GM23338 (cell line): Measurements from ENCODE around the gene SLAMF9. TPM values are rescaled to one million over a fixed set of nuclear protein-coding genes. Genes with fewer than 3 reads are reported as not detected.

Experiments
- ATAC-seq: fragments of 200-7000 bp; cut with Tn5 transposase; 3 replicates; pipeline ENCODE4 v1.9.1; 2020
- DNase-seq: peaks from one replicate; pipeline ENCODE4 v3.0.0-alpha.2; 2015; ENCODE audit warnings: low spot score
- H2AFZ ChIP-seq: fragments of 200-600 bp; sonication (generic); 2 replicates; pipeline ENCODE4 v1.8.0; 2016; ENCODE audit warnings: antibody characterized with exemption, mild to moderate bottlenecking, moderate library complexity
- H3F3A ChIP-seq: fragments of 200-600 bp; sonication (generic); replicated peaks from 2 replicates; pipeline ENCODE4 v1.8.0; 2017; ENCODE audit warnings: antibody characterized with exemption, mixed run types, low read depth
- H3K27ac ChIP-seq: fragments of 200-600 bp; sonication (generic); 2 replicates; pipeline ENCODE4 v1.6.1; 2016; ENCODE audit warnings: low read depth
- H3K27me3 ChIP-seq: fragments of 200-600 bp; sonication (generic); 2 replicates; pipeline ENCODE4 v1.8.0; 2016; ENCODE audit warnings: mild to moderate bottlenecking, mixed run types, moderate library complexity; ENCODE audit not compliant: insufficient read depth
- H3K36me3 ChIP-seq: fragments of 200-600 bp; sonication (generic); 2 replicates; pipeline ENCODE4 v1.8.0; 2016; ENCODE audit warnings: mild to moderate bottlenecking; ENCODE audit not compliant: insufficient read depth
- H3K4me1 ChIP-seq: fragments of 200-600 bp; sonication (generic); 2 replicates; pipeline ENCODE4 v1.8.0; 2016; ENCODE audit warnings: mild to moderate bottlenecking, moderate library complexity; ENCODE audit not compliant: insufficient read depth
- H3K4me2 ChIP-seq: fragments of 200-600 bp; sonication (generic); 2 replicates; pipeline ENCODE4 v1.7.1; 2017; ENCODE audit warnings: mixed run types
- H3K4me3 ChIP-seq: fragments of 200-600 bp; sonication (generic); 2 replicates; pipeline ENCODE4 v1.6.1; 2016; ENCODE audit warnings: mixed run types
- H3K79me2 ChIP-seq: fragments of 200-600 bp; sonication (generic); replicated peaks from 2 replicates; pipeline ENCODE4 v1.8.0; 2017; ENCODE audit warnings: mild to moderate bottlenecking; ENCODE audit not compliant: insufficient read depth
- H3K9me2 ChIP-seq: fragments of 200-600 bp; sonication (generic); 2 replicates; pipeline ENCODE4 v1.8.0; 2017; ENCODE audit not compliant: insufficient read depth
- H4K20me1 ChIP-seq: fragments of 200-600 bp; sonication (generic); replicated peaks from 2 replicates; pipeline ENCODE4 v1.8.0; 2017; ENCODE audit warnings: mild to moderate bottlenecking; ENCODE audit not compliant: insufficient read depth
- H3K27ac Mint-ChIP-seq: 2 replicates; pipeline ENCODE4 v1.8.0; 2020; ENCODE audit warnings: inconsistent platforms, mild to moderate bottlenecking, moderate library complexity, mixed read lengths
- H3K27me3 Mint-ChIP-seq: 3 replicates; pipeline ENCODE4 v1.8.0; 2022; ENCODE audit warnings: low read depth, mild to moderate bottlenecking, moderate library complexity, mixed read lengths, inconsistent platforms; ENCODE audit not compliant: insufficient read depth, poor library complexity
- H3K36me3 Mint-ChIP-seq: 3 replicates; pipeline ENCODE4 v1.8.0; 2021; ENCODE audit warnings: low read depth, mild to moderate bottlenecking, inconsistent platforms, moderate library complexity, mixed read lengths
- H3K4me1 Mint-ChIP-seq: 3 replicates; pipeline ENCODE4 v1.8.0; 2020; ENCODE audit warnings: mild to moderate bottlenecking, inconsistent platforms, mixed read lengths
- H3K4me3 Mint-ChIP-seq: 3 replicates; pipeline ENCODE4 v1.8.0; 2021; ENCODE audit warnings: moderate library complexity, mild to moderate bottlenecking, inconsistent platforms, mixed read lengths
- H3K9me3 Mint-ChIP-seq: 3 replicates; pipeline ENCODE4 v1.8.0; 2020; ENCODE audit warnings: moderate library complexity, mild to moderate bottlenecking, inconsistent platforms, mixed read lengths
- CREB1 ChIP-seq: fragments of 250-450 bp; sonication (Bioruptor Pico); IDR thresholded peaks from 2 replicates; pipeline ENCODE4 v1.5.0; 2020; ENCODE audit warnings: low read depth, mild to moderate bottlenecking, moderate library complexity
- CTCF ChIP-seq, 2 experiments: fragments of 200-600 bp in 1 of 2; sonication (generic) in 1 of 2; conservative IDR thresholded peaks; 2 replicates each; pipeline versions ENCODE4 v1.5.1 to v1.6.1; 2016 to 2017; ENCODE audit warnings: antibody characterized with exemption in 2 of 2, low read depth in 2 of 2, mild to moderate bottlenecking in 2 of 2, moderate library complexity in 1 of 2
- ETS1 ChIP-seq: IDR thresholded peaks from 2 replicates; pipeline ENCODE4 v1.6.1; 2016; ENCODE audit warnings: antibody characterized with exemption
- EZH2 ChIP-seq: fragments of 200-600 bp; sonication (generic); IDR thresholded peaks from one replicate; pipeline ENCODE4 v1.8.0; 2017; ENCODE audit warnings: antibody characterized with exemption, mild to moderate bottlenecking, low read depth; ENCODE audit not compliant: unreplicated experiment
- EZH2phosphoT487 ChIP-seq: fragments of 200-600 bp; sonication (generic); IDR thresholded peaks from one replicate; pipeline ENCODE4 v1.8.1; 2018; ENCODE audit warnings: antibody characterized with exemption; ENCODE audit not compliant: unreplicated experiment
- JUNB ChIP-seq: IDR thresholded peaks from one replicate; pipeline ENCODE4 v1.6.1; 2016; ENCODE audit warnings: antibody characterized with exemption; ENCODE audit not compliant: unreplicated experiment
- NANOG ChIP-seq: IDR thresholded peaks from 2 replicates; pipeline ENCODE4 v1.6.1; 2016; ENCODE audit warnings: antibody characterized with exemption, borderline replicate concordance
- POLR2AphosphoS5 ChIP-seq: IDR thresholded peaks from 2 replicates; pipeline ENCODE4 v1.6.1; 2016; ENCODE audit warnings: antibody characterized with exemption, low read depth
- REST ChIP-seq: IDR thresholded peaks from one replicate; pipeline ENCODE4 v1.6.1; 2018; ENCODE audit warnings: antibody characterized with exemption; ENCODE audit not compliant: unreplicated experiment
- STAT1 ChIP-seq: IDR thresholded peaks from one replicate; pipeline ENCODE4 v1.6.1; 2016; ENCODE audit warnings: antibody characterized with exemption; ENCODE audit not compliant: unreplicated experiment
- ZNF114 ChIP-seq: fragments of 250-450 bp; sonication (Bioruptor Pico); IDR thresholded peaks from 2 replicates; pipeline ENCODE4 v1.5.0; 2020; ENCODE audit warnings: mild to moderate bottlenecking, moderate library complexity
- ZNF331 ChIP-seq: fragments of 250-450 bp; sonication (Bioruptor Pico); IDR thresholded peaks from 2 replicates; pipeline ENCODE4 v1.5.0; 2020; ENCODE audit warnings: low read depth, mild to moderate bottlenecking, moderate library complexity
- ZNF462 ChIP-seq: fragments of 250-450 bp; sonication (Bioruptor Pico); IDR thresholded peaks from 2 replicates; pipeline ENCODE4 v1.5.0; 2020; ENCODE audit warnings: mild to moderate bottlenecking, moderate library complexity
- polyA plus RNA-seq: library from polyadenylated mRNA; unstranded; fragments of >200 nt; fragmentation: Nextera tagmentation; extraction: Ambion mirVana; gene quantifications from 2 replicates; pipeline ENCODE4 v1.2.1, GENCODE V29; 2016
- total RNA-seq: library from RNA; depleted of rRNA; stranded (reverse); fragments of >200 nt; shearing (Covaris generic); gene quantifications from 2 replicates; pipeline ENCODE4 v1.2.3, GENCODE V29; 2014

SLAMF9 gene
- total and polyA plus RNA-seq, 2 experiments from 2014 or later: not detected

GRCh38 chr1:159943278-159943640 is 10.8 kb downstream of the SLAMF9 start:
- peak overlapping the region; percentile 4; the same call in 1 of the 3 replicates for H3K4me3 Mint-ChIP-seq
- Histone ChIP-seq H3K36me3 (no peaks in the 10 kb centered on the region), H3K79me2 (peaks cover 17% of the 10 kb centered on the region; the same call in 1 of the 2 replicates), H3K4me1 (peaks cover 22% of the 10 kb centered on the region), H3K27ac (no peak overlapping the region), H4K20me1 (peaks cover 4% of the 10 kb centered on the region; the same call in 1 of the 2 replicates), H3K4me3 (no peak overlapping the region), H3K4me2 (no peak overlapping the region), H2AFZ (no peak overlapping the region), H3K27me3 (no peaks in the 10 kb centered on the region), H3F3A (no peaks in the 10 kb centered on the region), H3K9me2 (peaks cover 7% of the 10 kb centered on the region)
- TF ChIP-seq CREB1 (CRISPR knock-in tag) (no peak), ZNF462 (CRISPR knock-in tag) (no peak), EZH2 (no peak), ZNF331 (CRISPR knock-in tag) (no peak), STAT1 (no peak), CTCF (conservative IDR thresholded peaks at IDR 0.05; ENCODE audit: low read depth in 2 of 2) (no peak), NANOG (no peak), ZNF114 (CRISPR knock-in tag) (no peak), ETS1 (no peak), EZH2phosphoT487 (no peak), JUNB (no peak), POLR2AphosphoS5 (no peak), REST (no peak)
- H3K27ac Mint-ChIP-seq: 0 out of 2 replicates have a peak overlapping the region, but pooled peaks have one; percentile 49
- H3K4me1 Mint-ChIP-seq: peaks cover 44% of the 10 kb centered on the region
- no peak for DNase-seq
- no peaks in the 10 kb centered on the region for H3K9me3 Mint-ChIP-seq
- H3K36me3 Mint-ChIP-seq: peaks cover 21% of the 10 kb centered on the region
- ATAC-seq: no peak
- peaks cover 17% of the 10 kb centered on the region for H3K27me3 Mint-ChIP-seq
